SK-N-SH (cell line): ENCODE measurements around the gene MAB21L3.

Experiments used
- CTCF ChIP-seq: fragments of 200-600 bp; sonication (generic); IDR thresholded peaks from 2 replicates; pipeline ENCODE4 v1.6.1; 2017; ENCODE audit warnings: antibody characterized with exemption, mild to moderate bottlenecking, moderate library complexity
- EP300 ChIP-seq, 2 experiments: IDR thresholded peaks; 2 replicates each; pipeline versions ENCODE4 v1.4.0 to v1.6.1; 2012; ENCODE audit warnings: borderline replicate concordance in 1 of 2, low read depth in 1 of 2, low read length in 1 of 2
- EZH2phosphoT487 ChIP-seq: fragments of 200-600 bp; sonication (generic); IDR thresholded peaks from 2 replicates; pipeline ENCODE4 v1.6.1; 2017; ENCODE audit warnings: low read depth, mixed run types, mild to moderate bottlenecking, antibody characterized with exemption, moderate library complexity, borderline replicate concordance
- FOXJ3 ChIP-seq: sonication (generic); formaldehyde crosslinking; IDR thresholded peaks from 2 replicates; pipeline ENCODE4 v1.5.1; 2020; ENCODE audit warnings: mild to moderate bottlenecking, missing genetic modification reagents
- GATA2 ChIP-seq: sonication (generic); formaldehyde crosslinking; IDR thresholded peaks from 2 replicates; pipeline ENCODE4 v1.5.0; 2020; ENCODE audit warnings: mild to moderate bottlenecking, missing genetic modification reagents
- JUND ChIP-seq: IDR thresholded peaks from 2 replicates; pipeline ENCODE4 v1.4.0; 2012
- MXI1 ChIP-seq: IDR thresholded peaks from 2 replicates; pipeline ENCODE4 v1.6.1; 2012; ENCODE audit warnings: mild to moderate bottlenecking, low read depth, low read length, improper control_type of control experiment
- RAD21 ChIP-seq: IDR thresholded peaks from 2 replicates; pipeline ENCODE4 v1.6.1; 2012; ENCODE audit warnings: mild to moderate bottlenecking, low read length
- REST ChIP-seq: IDR thresholded peaks from 2 replicates; pipeline ENCODE4 v1.6.1; 2012; ENCODE audit warnings: mild to moderate bottlenecking, low read depth, low read length, moderate library complexity
- RFX5 ChIP-seq: IDR thresholded peaks from 2 replicates; pipeline ENCODE4 v1.6.1; 2012; ENCODE audit warnings: mild to moderate bottlenecking, improper control_type of control experiment, low read length
- RXRA ChIP-seq: IDR thresholded peaks from 2 replicates; pipeline ENCODE4 v1.4.0; 2012; ENCODE audit warnings: low read depth, mild to moderate bottlenecking, borderline replicate concordance
- SMC3 ChIP-seq: IDR thresholded peaks from 2 replicates; pipeline ENCODE4 v1.6.1; 2012; ENCODE audit warnings: low read depth, low read length, improper control_type of control experiment
- TEAD4 ChIP-seq: IDR thresholded peaks from 2 replicates; pipeline ENCODE4 v1.4.0; 2012; ENCODE audit warnings: mild to moderate bottlenecking, borderline replicate concordance; ENCODE audit not compliant: insufficient read depth
- TF ChIP-seq, protein P1 (sequence below): fragments of 150-350 bp; IDR thresholded peaks from 2 replicates; pipeline ENCODE4 v1.6.1; 2017; ENCODE audit warnings: antibody characterized with exemption, low read length, low read depth, borderline replicate concordance

- TF ChIP-seq JUND (no peak), GATA2 (CRISPR knock-in tag) (no peak), RFX5 (no peak), CTCF (no peak), SMC3 (no peak), RXRA (no peak), EP300 (IDR thresholded peaks at IDR 0.05; ENCODE audit: borderline replicate concordance in 1 of 2, low read depth in 1 of 2, low read length in 1 of 2) (no peak), TEAD4 (no peak), EZH2phosphoT487 (no peak), REST (no peak), RAD21 (no peak), MXI1 (no peak), FOXJ3 (CRISPR knock-in tag) (no peak)
- TF ChIP-seq, protein P1, sequence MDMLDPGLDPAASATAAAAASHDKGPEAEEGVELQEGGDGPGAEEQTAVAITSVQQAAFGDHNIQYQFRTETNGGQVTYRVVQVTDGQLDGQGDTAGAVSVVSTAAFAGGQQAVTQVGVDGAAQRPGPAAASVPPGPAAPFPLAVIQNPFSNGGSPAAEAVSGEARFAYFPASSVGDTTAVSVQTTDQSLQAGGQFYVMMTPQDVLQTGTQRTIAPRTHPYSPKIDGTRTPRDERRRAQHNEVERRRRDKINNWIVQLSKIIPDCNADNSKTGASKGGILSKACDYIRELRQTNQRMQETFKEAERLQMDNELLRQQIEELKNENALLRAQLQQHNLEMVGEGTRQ: no peak
These were observed 57.3 kb downstream of the MAB21L3 start for GRCh38 chr1:116168277-116169032.
